Kidney (tissue), 14 donors: ENCODE results near the gene PPFIA4. TPM values are rescaled to one million over a fixed set of nuclear protein-coding genes. Genes with fewer than 3 reads are reported as not detected.

Experiments used
- DNase-seq, 5 donors: peaks; one replicate each; pipeline ENCODE4 v3.0.0-alpha.2; 2013 to 2020
- FAIRE-seq: peaks from 2 replicates; lab custom pipeline; 2012; peaks lifted over from hg19 to GRCh38; lab: Jason Lieb, UNC
- H3K27ac ChIP-seq, 2 donors: one replicate each; pipeline ENCODE4 v1.7.0; 2013; ENCODE audit warnings: low read depth in 2 of 2, low read length in 2 of 2, inconsistent platforms in 1 of 2
- H3K27me3 ChIP-seq: one replicate; pipeline ENCODE4 v1.7.1; 2013; ENCODE audit warnings: low read length, inconsistent platforms; ENCODE audit not compliant: control insufficient read depth, insufficient read depth
- H3K36me3 ChIP-seq, 3 donors: one replicate each; pipeline versions ENCODE4 v1.7.0 to v1.7.1; 2013; ENCODE audit warnings: low read length in 3 of 3, control low read depth in 1 of 3, inconsistent platforms in 1 of 3; ENCODE audit not compliant: insufficient read depth in 3 of 3, control insufficient read depth in 2 of 3
- H3K4me1 ChIP-seq, 3 donors: one replicate each; pipeline versions ENCODE4 v1.7.0 to v1.7.1; 2013; ENCODE audit warnings: low read length in 3 of 3, inconsistent platforms in 1 of 3, low read depth in 1 of 3; ENCODE audit not compliant: control insufficient read depth in 2 of 3, insufficient read depth in 2 of 3
- H3K4me3 ChIP-seq, 3 donors: one replicate each; pipeline versions ENCODE4 v1.7.0 to v1.8.1; 2013; ENCODE audit warnings: low read length in 3 of 3, control low read depth in 1 of 3, inconsistent platforms in 1 of 3
- H3K9ac ChIP-seq, 3 donors: one replicate each; pipeline versions ENCODE4 v1.7.0 to v1.7.1; 2013; ENCODE audit warnings: low read length in 3 of 3, control low read depth in 1 of 3, inconsistent platforms in 1 of 3
- H3K9me3 ChIP-seq, 3 donors: one replicate each; pipeline versions ENCODE4 v1.7.0 to v1.7.1; 2013; ENCODE audit warnings: low read length in 3 of 3, control low read depth in 1 of 3, inconsistent platforms in 1 of 3; ENCODE audit not compliant: control insufficient read depth in 2 of 3, insufficient read depth in 1 of 3
- intact Hi-C: fragments of 100-400 bp; cut with DNase I; formaldehyde crosslinking; loops from one replicate; pipeline ENCODE4 v1.11.1; 2022
- polyA plus RNA-seq: library from polyadenylated mRNA; stranded (reverse); fragments of 350-450 nt; fragmentation: Illumina TruSeq; extraction: RNeasy Lipid Tissue Mini Kit (QIAGEN cat#74804); gene quantifications from one replicate; pipeline ENCODE4 v1.2.3, GENCODE V29; 2014; ENCODE audit warnings: low read depth, low replicate concordance; ENCODE audit not compliant: insufficient read depth
- total RNA-seq: library from RNA; stranded (reverse); fragmentation: NEBNext Ultra II Directional; extraction: Animal tissue kit (Norgen Biotek cat#: 25700); gene quantifications from one replicate; pipeline ENCODE4 v1.2.1, GENCODE V29; 2021
- TF ChIP-seq, protein P1 (sequence below): IDR thresholded peaks from 3 replicates; pipeline ENCODE4 v1.5.1; 2012; ENCODE audit warnings: mild to moderate bottlenecking, moderate library complexity, borderline replicate concordance; ENCODE audit not compliant: insufficient read depth; ENCODE audit errors: extremely low read depth
- donor health status: control.
- donor health status: control.
- donor health status: control.
- donor health status: control.
- donor health status: control.
- donor health status: DM: yes; HTN: yes; CAD: no.
- donor health status: Normal renal cell carcinoma (clear cell type).

Gene PPFIA4
- total and polyA plus RNA-seq, 2 donors from 2014 or later: 1.7 to 5.2 TPM

DNA sequence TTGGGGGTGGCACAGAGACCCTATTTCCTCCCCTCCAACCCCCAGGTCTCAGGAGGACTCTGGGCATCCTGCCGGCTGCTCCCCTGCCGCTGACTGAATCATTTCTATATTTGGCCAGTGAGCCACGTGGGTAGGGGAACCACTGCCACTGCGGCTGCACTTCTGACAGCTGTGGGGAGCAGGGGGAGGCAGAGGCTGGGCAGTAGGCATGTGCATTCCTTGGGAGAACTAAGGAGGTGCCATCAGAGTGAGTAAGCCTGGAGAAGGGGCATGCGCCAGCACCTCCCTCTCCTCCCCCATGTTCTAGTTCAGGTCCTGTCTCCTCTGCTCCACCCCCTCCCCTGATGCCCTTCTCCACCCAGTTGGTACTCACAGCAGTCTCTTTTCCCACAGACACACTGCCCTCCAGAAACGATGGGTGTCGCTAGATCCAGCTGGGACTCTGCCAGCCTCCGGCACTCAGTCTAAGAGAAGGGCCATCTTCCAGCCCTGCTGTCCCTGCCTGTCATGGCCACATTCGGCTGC is 12.0 kb downstream of the PPFIA4 start:
- Histone ChIP-seq H3K36me3 (no peaks in the 10 kb centered on the region), H3K4me3 (no peak overlapping the region), H3K27ac (no peak overlapping the region), H3K4me1 (peaks cover 0 to 2% (median 0%) of the 10 kb centered on the region in 3 donors), H3K27me3 (no peaks in the 10 kb centered on the region), H3K9ac (no peak overlapping the region), H3K9me3 (no peaks in the 10 kb centered on the region)
- DNase-seq: peak in 3 of 5 donors; percentile 54 to 61 (median 60)
- TF ChIP-seq, protein P1, sequence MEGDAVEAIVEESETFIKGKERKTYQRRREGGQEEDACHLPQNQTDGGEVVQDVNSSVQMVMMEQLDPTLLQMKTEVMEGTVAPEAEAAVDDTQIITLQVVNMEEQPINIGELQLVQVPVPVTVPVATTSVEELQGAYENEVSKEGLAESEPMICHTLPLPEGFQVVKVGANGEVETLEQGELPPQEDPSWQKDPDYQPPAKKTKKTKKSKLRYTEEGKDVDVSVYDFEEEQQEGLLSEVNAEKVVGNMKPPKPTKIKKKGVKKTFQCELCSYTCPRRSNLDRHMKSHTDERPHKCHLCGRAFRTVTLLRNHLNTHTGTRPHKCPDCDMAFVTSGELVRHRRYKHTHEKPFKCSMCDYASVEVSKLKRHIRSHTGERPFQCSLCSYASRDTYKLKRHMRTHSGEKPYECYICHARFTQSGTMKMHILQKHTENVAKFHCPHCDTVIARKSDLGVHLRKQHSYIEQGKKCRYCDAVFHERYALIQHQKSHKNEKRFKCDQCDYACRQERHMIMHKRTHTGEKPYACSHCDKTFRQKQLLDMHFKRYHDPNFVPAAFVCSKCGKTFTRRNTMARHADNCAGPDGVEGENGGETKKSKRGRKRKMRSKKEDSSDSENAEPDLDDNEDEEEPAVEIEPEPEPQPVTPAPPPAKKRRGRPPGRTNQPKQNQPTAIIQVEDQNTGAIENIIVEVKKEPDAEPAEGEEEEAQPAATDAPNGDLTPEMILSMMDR: no peak
- intact Hi-C loops: no loop called here
- FAIRE-seq: no peak

DNA sequence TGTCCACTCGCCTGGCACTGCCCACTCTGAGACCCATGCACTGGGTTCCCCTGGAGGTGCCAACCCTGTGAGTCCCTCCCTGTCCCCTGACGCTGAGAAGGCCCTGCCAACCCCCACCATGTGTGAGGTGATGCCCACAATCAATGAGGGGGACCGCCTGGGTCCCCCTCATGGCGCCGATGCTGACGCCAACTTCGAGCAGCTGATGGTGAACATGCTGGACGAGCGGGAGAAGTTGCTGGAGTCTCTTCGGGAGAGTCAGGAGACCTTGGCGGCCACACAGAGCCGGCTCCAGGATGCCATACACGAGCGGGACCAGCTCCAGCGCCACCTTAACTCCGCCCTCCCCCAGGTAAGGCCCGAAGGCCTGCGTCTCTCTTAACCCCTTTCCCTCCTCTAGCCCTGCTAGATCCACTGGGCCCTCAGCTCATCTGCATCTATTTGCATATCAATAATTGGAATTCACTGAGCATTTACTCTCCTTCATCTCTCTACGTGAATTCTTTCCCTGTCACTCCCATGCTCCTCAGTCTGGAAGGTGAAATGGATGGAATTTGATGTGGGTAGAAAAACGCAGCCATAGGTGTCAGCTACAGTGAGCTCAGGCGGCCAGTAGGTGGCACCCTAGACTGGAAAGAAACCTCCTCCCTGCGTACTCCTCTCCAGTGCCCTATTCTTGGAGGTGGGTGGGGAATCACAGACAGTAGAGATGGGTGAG is 12.8 kb downstream of the PPFIA4 start:
- H3K9ac ChIP-seq: no peak overlapping the region
- H3K27me3 ChIP-seq: no peaks in the 10 kb centered on the region
- peak; percentile 19 for FAIRE-seq
- no peaks in the 10 kb centered on the region for H3K9me3 ChIP-seq
- H3K36me3 ChIP-seq: no peaks in the 10 kb centered on the region
- H3K4me1 ChIP-seq: peaks cover 0 to 2% (median 0%) of the 10 kb centered on the region in 3 donors
- intact Hi-C loops: no loop called here
- no peak overlapping the region for H3K4me3 ChIP-seq
- TF ChIP-seq, protein P1: peak; percentile 94
- peak; percentile 77 to 86 (median 80) for DNase-seq
- H3K27ac ChIP-seq: no peak overlapping the region

DNA sequence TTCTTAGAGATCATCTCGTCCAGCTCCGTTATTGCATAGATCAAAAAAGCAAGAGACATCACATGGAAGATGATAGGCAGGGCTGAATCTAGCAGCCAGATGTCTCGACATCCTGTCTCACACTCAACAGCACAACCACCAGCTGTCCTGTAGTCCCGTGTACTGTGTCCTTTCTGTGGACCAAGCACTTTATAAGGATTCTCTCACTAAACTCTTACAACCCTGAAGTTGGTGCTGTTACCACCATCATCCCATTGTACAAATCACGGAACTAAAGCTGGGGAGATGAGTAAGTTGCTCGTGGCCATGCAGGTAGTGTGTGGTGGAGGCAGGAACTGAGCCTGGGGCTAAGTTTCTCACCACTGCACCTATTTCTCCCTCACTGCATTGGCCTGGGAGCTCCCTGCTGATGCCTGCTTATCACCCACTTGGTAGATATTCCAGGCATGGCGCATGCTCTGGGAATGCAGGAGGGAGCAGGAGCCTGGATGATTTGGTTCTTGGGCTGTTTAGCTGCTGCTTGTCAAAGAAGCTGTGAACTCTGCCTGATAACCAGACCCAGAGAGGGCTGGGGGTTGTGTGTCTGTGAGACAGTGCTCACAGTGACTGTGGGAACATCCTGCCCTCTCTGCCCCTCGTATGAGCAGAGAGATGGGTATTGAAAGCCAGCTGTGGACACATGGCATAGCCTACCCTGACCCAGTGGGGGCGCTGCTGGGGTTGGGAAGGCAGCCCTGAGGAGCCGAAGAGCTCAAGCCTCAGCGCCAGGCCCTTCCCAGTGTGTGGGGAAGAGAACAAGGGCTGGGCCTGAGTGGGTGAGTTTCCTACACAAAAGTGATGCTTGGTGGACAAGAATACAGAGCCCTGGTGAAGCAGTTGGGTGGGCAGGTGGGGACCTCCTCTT is 13.6 kb downstream of the PPFIA4 start:
- TF ChIP-seq, protein P1: no peak
- intact Hi-C loops: loop anchor here (5.0 kb wide), 1 partner anchor 177 kb away; no protein-coding TSS in a partner anchor
- Histone ChIP-seq H3K4me3 (peak overlapping the region in 1 of 3 donors; percentile 9), H3K27me3 (no peaks in the 10 kb centered on the region), H3K9ac (no peak overlapping the region), H3K36me3 (no peaks in the 10 kb centered on the region), H3K4me1 (peaks cover 0 to 2% (median 0%) of the 10 kb centered on the region in 3 donors), H3K27ac (no peak overlapping the region), H3K9me3 (no peaks in the 10 kb centered on the region)
- peak in 1 of 5 donors; percentile 56 for DNase-seq
- no peak for FAIRE-seq
